Activated CD4-positive, alpha-beta T cell treated with anti-CD3 and anti-CD28 coated beads, Interleukin-2, Interleukin-6, amounts not matched to agents 100 ng/mL and 50 ng/mL, durations not matched to agents 16 hours and 8 hours (primary cell): Measurements from ENCODE around the gene LILRB4.
A peak's percentile ranks its signal among the peaks of the same experiment; 100 is the strongest.
"Not testable (repeated sequence)": the region's sequence is repeated elsewhere in the genome, so short reads cannot be mapped to it uniquely, and the experiment has no call there.

ENCODE experiments used
- DNase-seq: peaks from one replicate; pipeline ENCODE4 v3.0.0-alpha.2; 2020

The LILRB4 gene

GRCh38 chr19:54696766-54697165, 34.0 kb downstream of the LILRB4 start:
- DNase-seq = no peak

GRCh38 chr19:54697716-54698115, 34.9 kb downstream of the LILRB4 start:
- not testable (repeated sequence) for DNase-seq

- DNase-seq = no peak
Measured at GRCh38 chr19:54704928-54705327, 42.1 kb downstream of the LILRB4 start.

- DNase-seq = peak; percentile 9
Measured at GRCh38 chr19:54707962-54708361, 45.2 kb downstream of the LILRB4 start.

- DNase-seq = no peak
Measured at GRCh38 chr19:54708781-54709180, 46.0 kb downstream of the LILRB4 start.

- no peak for DNase-seq
Measured at GRCh38 chr19:54709212-54709948, 46.6 kb downstream of the LILRB4 start.

- DNase-seq = not testable (repeated sequence)
Measured at GRCh38 chr19:54709956-54710355, 47.2 kb downstream of the LILRB4 start.
